Activated naive CD4-positive, alpha-beta T cell treated with anti-CD3 and anti-CD28 coated beads for 36 hours (primary cell): ENCODE results near the gene GFRA3. TPM values are rescaled to one million over a fixed set of nuclear protein-coding genes. Genes with fewer than 3 reads are reported as not detected.

ENCODE experiments used
- CTCF ChIA-PET: fragments of 350-600 bp; sonication (Branson Sonifier 250); formaldehyde crosslinking; loops from one replicate; lab custom pipeline; 2021; ENCODE audit warnings: antibody characterized with exemption; lab: Charles Lee
- DNase-seq: peaks from one replicate; pipeline ENCODE4 v3.0.0-alpha.2; 2020
- H3K27ac Mint-ChIP-seq: one replicate; pipeline ENCODE4 v1.8.0; 2021; ENCODE audit warnings: mild to moderate bottlenecking, mixed read lengths
- H3K27me3 Mint-ChIP-seq: one replicate; pipeline ENCODE4 v1.8.0; 2021; ENCODE audit warnings: low read depth, mixed read lengths
- H3K36me3 Mint-ChIP-seq: one replicate; pipeline ENCODE4 v1.8.0; 2021; ENCODE audit warnings: low read depth, mixed read lengths
- H3K4me1 Mint-ChIP-seq: one replicate; pipeline ENCODE4 v1.8.0; 2021; ENCODE audit warnings: low read depth, mixed read lengths
- H3K4me3 Mint-ChIP-seq: one replicate; pipeline ENCODE4 v1.8.0; 2021; ENCODE audit warnings: mild to moderate bottlenecking, moderate library complexity, mixed read lengths
- H3K9me3 Mint-ChIP-seq: one replicate; pipeline ENCODE4 v1.8.0; 2021; ENCODE audit warnings: mixed read lengths
- intact Hi-C: fragments of 100-400 bp; cut with micrococcal nuclease; formaldehyde crosslinking; loops from one replicate; pipeline ENCODE4 v1.15.1; 2023
- total RNA-seq, 2 experiments: library from RNA; stranded (reverse); gene quantifications; one replicate each; pipeline ENCODE4 v1.2.3, GENCODE V29; 2021

GFRA3 gene
- total RNA-seq, 2 experiments from 2014 or later, result not detected

GRCh38 chr5:138245717-138246116 is 28.7 kb downstream of the GFRA3 start:
- no peak for DNase-seq
- intact Hi-C loops, result no loop called here
- H3K4me3 Mint-ChIP-seq, result no peak overlapping the region
- H3K27me3 Mint-ChIP-seq, result peaks cover 25% of the 10 kb centered on the region
- H3K27ac Mint-ChIP-seq, result no peak overlapping the region
- H3K4me1 Mint-ChIP-seq, result peaks cover 9% of the 10 kb centered on the region
- CTCF ChIA-PET, result interaction anchor here (0.7 kb wide), 2 partner anchors 210 to 1610 kb away, joined by 3 read pairs; no protein-coding TSS in a partner anchor
- no peaks in the 10 kb centered on the region for H3K36me3 Mint-ChIP-seq
- H3K9me3 Mint-ChIP-seq, result no peaks in the 10 kb centered on the region

GRCh38 chr5:138243794-138244193 is 30.6 kb downstream of the GFRA3 start:
- Mint-ChIP-seq H3K4me3 (no peak overlapping the region), H3K4me1 (peaks cover 12% of the 10 kb centered on the region), H3K9me3 (no peaks in the 10 kb centered on the region), H3K27me3 (peaks cover 37% of the 10 kb centered on the region), H3K36me3 (no peaks in the 10 kb centered on the region), H3K27ac (no peak overlapping the region)
- DNase-seq, result no peak
- intact Hi-C loops, result no loop called here
- CTCF ChIA-PET, result interaction anchor here (1.6 kb wide), 1 partner anchor 108 kb away, joined by 3 read pairs; the partner anchor contains the start of gene KDM3B

- no peaks in the 10 kb centered on the region for H3K36me3 Mint-ChIP-seq
- peaks cover 43% of the 10 kb centered on the region for H3K27me3 Mint-ChIP-seq
- CTCF ChIA-PET, result interaction anchor here (0.9 to 1.6 kb wide), 2 partner anchors 108 to 110 kb away, joined by 3 read pairs; partner anchors contain the start of gene KDM3B
- intact Hi-C loops, result no loop called here
- DNase-seq, result no peak
- no peak overlapping the region for H3K27ac Mint-ChIP-seq
- H3K4me1 Mint-ChIP-seq, result peaks cover 12% of the 10 kb centered on the region
- H3K9me3 Mint-ChIP-seq, result no peaks in the 10 kb centered on the region
- no peak overlapping the region for H3K4me3 Mint-ChIP-seq
These were observed 32.5 kb downstream of the GFRA3 start for GRCh38 chr5:138241688-138242571.

- H3K9me3 Mint-ChIP-seq, result no peaks in the 10 kb centered on the region
- H3K36me3 Mint-ChIP-seq, result no peaks in the 10 kb centered on the region
- H3K27ac Mint-ChIP-seq, result no peak overlapping the region
- peaks cover 43% of the 10 kb centered on the region for H3K27me3 Mint-ChIP-seq
- CTCF ChIA-PET, result no interaction called here
- intact Hi-C loops, result no loop called here
- H3K4me3 Mint-ChIP-seq, result no peak overlapping the region
- H3K4me1 Mint-ChIP-seq, result peaks cover 12% of the 10 kb centered on the region
- DNase-seq, result peak; percentile 14
These were observed 33.6 kb downstream of the GFRA3 start for GRCh38 chr5:138240650-138241385.

- no peaks in the 10 kb centered on the region for H3K9me3 Mint-ChIP-seq
- H3K36me3 Mint-ChIP-seq, result no peaks in the 10 kb centered on the region
- no peak for DNase-seq
- H3K27ac Mint-ChIP-seq, result no peak overlapping the region
- intact Hi-C loops, result no loop called here
- H3K27me3 Mint-ChIP-seq, result peaks cover 38% of the 10 kb centered on the region
- CTCF ChIA-PET, result interaction anchor here (1.6 kb wide), 1 partner anchor 15 kb away, joined by 4 read pairs; no protein-coding TSS in a partner anchor
- peaks cover 12% of the 10 kb centered on the region for H3K4me1 Mint-ChIP-seq
- no peak overlapping the region for H3K4me3 Mint-ChIP-seq
These were observed 36.4 kb downstream of the GFRA3 start for GRCh38 chr5:138238034-138238433.

- Mint-ChIP-seq H3K36me3 (no peaks in the 10 kb centered on the region), H3K4me3 (no peak overlapping the region), H3K27me3 (peaks cover 20% of the 10 kb centered on the region), H3K4me1 (no peaks in the 10 kb centered on the region), H3K9me3 (no peaks in the 10 kb centered on the region), H3K27ac (no peak overlapping the region)
- CTCF ChIA-PET, result no interaction called here
- intact Hi-C loops, result no loop called here
- DNase-seq, result no peak
These were observed 39.8 kb downstream of the GFRA3 start for GRCh38 chr5:138234651-138235050.

GRCh38 chr5:138233280-138233679 is 41.1 kb downstream of the GFRA3 start:
- Mint-ChIP-seq H3K4me1 (no peaks in the 10 kb centered on the region), H3K27me3 (peaks cover 10% of the 10 kb centered on the region)
- intact Hi-C loops, result no loop called here

GRCh38 chr5:138230981-138231589 is 43.3 kb downstream of the GFRA3 start:
- H3K4me1 Mint-ChIP-seq, result no peaks in the 10 kb centered on the region
- H3K4me3 Mint-ChIP-seq, result no peak overlapping the region
- peaks cover 1% of the 10 kb centered on the region for H3K9me3 Mint-ChIP-seq
- no peak overlapping the region for H3K27ac Mint-ChIP-seq
- DNase-seq, result no peak
- H3K36me3 Mint-ChIP-seq, result peaks cover under 1% of the 10 kb centered on the region
- H3K27me3 Mint-ChIP-seq, result peaks cover 6% of the 10 kb centered on the region
- CTCF ChIA-PET, result interaction anchor here (0.6 to 1.0 kb wide), 2 partner anchors 121 to 316 kb away, joined by 3 to 5 read pairs; partner anchors contain the start of gene KDM3B
- intact Hi-C loops, result no loop called here

More at GRCh38 chr5:138233280-138233679, 41.1 kb downstream of the GFRA3 start:
- Mint-ChIP-seq H3K4me3 (no peak overlapping the region), H3K27ac (no peak overlapping the region), H3K36me3 (no peaks in the 10 kb centered on the region), H3K9me3 (no peaks in the 10 kb centered on the region)
- CTCF ChIA-PET, result interaction anchor here (1.3 kb wide), 1 partner anchor 119 kb away, joined by 4 read pairs; the partner anchor contains the start of gene KDM3B
- DNase-seq, result no peak

- H3K36me3 Mint-ChIP-seq, result peaks cover 1% of the 10 kb centered on the region
- H3K27me3 Mint-ChIP-seq, result peaks cover 6% of the 10 kb centered on the region
- DNase-seq, result no peak
- CTCF ChIA-PET, result no interaction called here
- intact Hi-C loops, result no loop called here
- peaks cover 2% of the 10 kb centered on the region for H3K9me3 Mint-ChIP-seq
- no peak overlapping the region for H3K27ac Mint-ChIP-seq
- no peak overlapping the region for H3K4me3 Mint-ChIP-seq
- no peaks in the 10 kb centered on the region for H3K4me1 Mint-ChIP-seq
These were observed 44.2 kb downstream of the GFRA3 start for GRCh38 chr5:138230261-138230660.

GRCh38 chr5:138229387-138229786 is 45.0 kb downstream of the GFRA3 start:
- Mint-ChIP-seq H3K4me1 (no peaks in the 10 kb centered on the region), H3K27ac (no peak overlapping the region), H3K27me3 (peaks cover 5% of the 10 kb centered on the region), H3K36me3 (peaks cover 1% of the 10 kb centered on the region), H3K9me3 (peaks cover 2% of the 10 kb centered on the region), H3K4me3 (no peak overlapping the region)
- intact Hi-C loops, result no loop called here
- no peak for DNase-seq
- CTCF ChIA-PET, result interaction anchor here (1.1 kb wide), 1 partner anchor 20 kb away, joined by 3 read pairs; no protein-coding TSS in a partner anchor

GRCh38 chr5:138226910-138227309 is 47.5 kb downstream of the GFRA3 start:
- H3K27me3 Mint-ChIP-seq, result peaks cover 7% of the 10 kb centered on the region
- CTCF ChIA-PET, result no interaction called here
- H3K9me3 Mint-ChIP-seq, result peaks cover 2% of the 10 kb centered on the region
- intact Hi-C loops, result no loop called here
- H3K4me1 Mint-ChIP-seq, result peaks cover 3% of the 10 kb centered on the region
- H3K27ac Mint-ChIP-seq, result no peak overlapping the region
- no peak for DNase-seq
- no peak overlapping the region for H3K4me3 Mint-ChIP-seq
- peaks cover 1% of the 10 kb centered on the region for H3K36me3 Mint-ChIP-seq

- Mint-ChIP-seq H3K27ac (no peak overlapping the region), H3K4me3 (no peak overlapping the region), H3K27me3 (peaks cover 7% of the 10 kb centered on the region), H3K9me3 (peaks cover 2% of the 10 kb centered on the region), H3K36me3 (peaks cover 1% of the 10 kb centered on the region), H3K4me1 (peaks cover 3% of the 10 kb centered on the region)
- intact Hi-C loops, result no loop called here
- CTCF ChIA-PET, result interaction anchor here (1.2 to 1.3 kb wide), 2 partner anchors 11 to 127 kb away, joined by 3 to 5 read pairs; partner anchors contain the start of genes CDC23 and KDM3B
- no peak for DNase-seq
These were observed 49.7 kb downstream of the GFRA3 start for GRCh38 chr5:138224712-138225111.
